ENCODE data around the gene OR8J3.
A peak's percentile ranks its signal among the peaks of the same experiment; 100 is the strongest.

The OR8J3 gene

DNA sequence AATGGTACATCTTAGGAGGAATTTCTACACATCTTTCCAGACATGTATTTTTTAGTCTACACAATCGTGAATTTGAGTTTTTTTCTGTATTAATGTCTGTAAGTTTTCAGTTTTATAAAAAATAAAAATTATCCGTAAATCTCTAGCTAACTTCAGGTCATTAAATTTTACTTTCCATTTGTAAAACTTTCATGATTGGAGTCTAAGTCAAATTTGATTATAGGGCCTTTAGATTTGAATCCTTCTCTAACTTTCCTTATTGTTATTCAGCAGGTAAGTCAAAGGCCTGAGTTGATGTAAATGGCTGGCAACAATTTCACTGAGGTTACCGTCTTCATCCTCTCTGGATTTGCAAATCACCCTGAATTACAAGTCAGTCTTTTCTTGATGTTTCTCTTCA is 47.0 kb downstream of the OR8J3 start, which contains the start of gene OR8I2:
Gene OR8I2, plus strand, starts transcription at position 301 of the 400 bp plus-strand sequence. Its CDS starts 0 bp downstream, at position 301.
- no peaks in the 10 kb centered on the region for H3K36me3 ChIP-seq (ENCODE audit: insufficient read depth, low read length)
- H4K20me1 ChIP-seq (ENCODE audit: insufficient read depth, low read length), result no peaks in the 10 kb centered on the region
- H3K4me2 ChIP-seq (ENCODE audit: insufficient read depth, low read length), result no peak within 1 kb of the TSS
- no peak within 1 kb of the TSS for H2AFZ ChIP-seq (ENCODE audit: low read depth, low read length)
- H3K9me3 ChIP-seq (ENCODE audit: insufficient read depth, low read length, severe bottlenecking), result no peaks in the 10 kb centered on the region
- H3K4me1 ChIP-seq (ENCODE audit: insufficient read depth, low read length), result no peaks in the 10 kb centered on the region
- H3K27ac ChIP-seq (ENCODE audit: low read length), result no peak within 1 kb of the TSS
- no peaks in the 10 kb centered on the region for H3K27me3 ChIP-seq (ENCODE audit: insufficient read depth, low read length, poor library complexity)
- H3K79me2 ChIP-seq (ENCODE audit: insufficient read depth, low read length), result no peaks in the 10 kb centered on the region
- no peak within 1 kb of the TSS for H3K4me3 ChIP-seq (ENCODE audit: low read depth in 1 of 2, low read length in 2 of 2)
- no peak for DNase-seq
- no peak for ATAC-seq (ENCODE audit: insufficient read depth, low read depth)
- H3K9ac ChIP-seq (ENCODE audit: low read depth, low read length), result no peak within 1 kb of the TSS
- TF ChIP-seq, protein P1, sequence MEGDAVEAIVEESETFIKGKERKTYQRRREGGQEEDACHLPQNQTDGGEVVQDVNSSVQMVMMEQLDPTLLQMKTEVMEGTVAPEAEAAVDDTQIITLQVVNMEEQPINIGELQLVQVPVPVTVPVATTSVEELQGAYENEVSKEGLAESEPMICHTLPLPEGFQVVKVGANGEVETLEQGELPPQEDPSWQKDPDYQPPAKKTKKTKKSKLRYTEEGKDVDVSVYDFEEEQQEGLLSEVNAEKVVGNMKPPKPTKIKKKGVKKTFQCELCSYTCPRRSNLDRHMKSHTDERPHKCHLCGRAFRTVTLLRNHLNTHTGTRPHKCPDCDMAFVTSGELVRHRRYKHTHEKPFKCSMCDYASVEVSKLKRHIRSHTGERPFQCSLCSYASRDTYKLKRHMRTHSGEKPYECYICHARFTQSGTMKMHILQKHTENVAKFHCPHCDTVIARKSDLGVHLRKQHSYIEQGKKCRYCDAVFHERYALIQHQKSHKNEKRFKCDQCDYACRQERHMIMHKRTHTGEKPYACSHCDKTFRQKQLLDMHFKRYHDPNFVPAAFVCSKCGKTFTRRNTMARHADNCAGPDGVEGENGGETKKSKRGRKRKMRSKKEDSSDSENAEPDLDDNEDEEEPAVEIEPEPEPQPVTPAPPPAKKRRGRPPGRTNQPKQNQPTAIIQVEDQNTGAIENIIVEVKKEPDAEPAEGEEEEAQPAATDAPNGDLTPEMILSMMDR (IDR thresholded peaks at IDR 0.05; ENCODE audit: borderline replicate concordance, extremely low read depth, low read length, poor library complexity, severe bottlenecking), result no peak
- no peak for TF ChIP-seq EZH2 (IDR thresholded peaks at IDR 0.05; ENCODE audit: borderline replicate concordance, low read depth, low read length, severe bottlenecking)

DNA sequence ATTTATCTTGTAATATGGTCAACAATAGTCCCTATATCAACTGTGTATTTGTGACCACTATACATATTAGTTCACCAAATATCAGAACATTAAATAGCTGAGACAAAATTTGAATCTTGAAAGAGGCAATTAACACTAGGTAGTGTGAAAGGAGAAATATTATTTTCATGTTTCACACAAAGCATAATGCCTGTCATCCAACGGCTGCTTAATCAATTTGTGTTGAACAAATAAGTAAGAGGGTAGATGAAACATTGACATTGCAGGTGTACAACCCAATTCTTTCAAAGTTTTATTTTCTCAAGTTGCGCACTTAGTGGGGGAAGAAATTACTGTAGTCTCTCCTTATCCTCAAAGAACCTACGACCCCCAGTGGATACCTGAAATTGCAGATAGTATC is 50.3 kb downstream of the OR8J3 start:
- H3K4me2 ChIP-seq (ENCODE audit: insufficient read depth, low read length), result no peak overlapping the region
- no peaks in the 10 kb centered on the region for H3K79me2 ChIP-seq (ENCODE audit: insufficient read depth, low read length)
- H3K9ac ChIP-seq (ENCODE audit: low read depth, low read length), result no peak overlapping the region
- ATAC-seq (ENCODE audit: insufficient read depth, low read depth) (no peak), DNase-seq (no peak)
- H3K27me3 ChIP-seq (ENCODE audit: insufficient read depth, low read length, poor library complexity), result no peaks in the 10 kb centered on the region
- TF ChIP-seq EZH2 (IDR thresholded peaks at IDR 0.05; ENCODE audit: borderline replicate concordance, low read depth, low read length, severe bottlenecking), result no peak
- TF ChIP-seq, protein P1 (IDR thresholded peaks at IDR 0.05; ENCODE audit: borderline replicate concordance, extremely low read depth, low read length, poor library complexity, severe bottlenecking), result peak; percentile 37
- no peaks in the 10 kb centered on the region for H3K36me3 ChIP-seq (ENCODE audit: insufficient read depth, low read length)
- no peak overlapping the region for H3K4me3 ChIP-seq (ENCODE audit: low read depth in 1 of 2, low read length in 2 of 2)
- H3K4me1 ChIP-seq (ENCODE audit: insufficient read depth, low read length), result no peaks in the 10 kb centered on the region
- no peaks in the 10 kb centered on the region for H4K20me1 ChIP-seq (ENCODE audit: insufficient read depth, low read length)
- no peaks in the 10 kb centered on the region for H3K9me3 ChIP-seq (ENCODE audit: insufficient read depth, low read length, severe bottlenecking)
- no peak overlapping the region for H2AFZ ChIP-seq (ENCODE audit: low read depth, low read length)
- no peak overlapping the region for H3K27ac ChIP-seq (ENCODE audit: low read length)

Data from DND-41 (cell line).